ENCODE data around the gene MVK.

DNA sequence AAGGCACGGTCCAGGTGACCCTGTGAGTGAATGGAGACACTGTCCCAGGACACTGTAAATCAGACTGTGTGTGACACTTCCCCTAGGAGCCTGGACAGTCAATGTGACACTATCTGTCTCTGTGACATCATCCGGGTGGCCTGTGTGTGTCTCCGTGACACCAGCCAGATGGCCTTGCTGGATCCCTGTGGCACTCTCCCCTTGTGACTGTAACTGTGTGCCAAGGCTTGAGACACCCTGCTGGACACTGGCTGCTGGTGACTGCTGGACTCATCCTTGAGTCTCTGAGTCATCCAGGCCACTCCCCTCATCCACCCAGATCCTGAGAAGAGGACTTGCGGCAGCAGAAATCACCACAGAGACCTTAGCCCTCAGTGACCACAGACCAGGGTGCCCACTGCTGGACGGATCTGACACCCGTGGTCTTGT, 51.6 kb downstream of the MVK start:
- TF ChIP-seq, protein P1, sequence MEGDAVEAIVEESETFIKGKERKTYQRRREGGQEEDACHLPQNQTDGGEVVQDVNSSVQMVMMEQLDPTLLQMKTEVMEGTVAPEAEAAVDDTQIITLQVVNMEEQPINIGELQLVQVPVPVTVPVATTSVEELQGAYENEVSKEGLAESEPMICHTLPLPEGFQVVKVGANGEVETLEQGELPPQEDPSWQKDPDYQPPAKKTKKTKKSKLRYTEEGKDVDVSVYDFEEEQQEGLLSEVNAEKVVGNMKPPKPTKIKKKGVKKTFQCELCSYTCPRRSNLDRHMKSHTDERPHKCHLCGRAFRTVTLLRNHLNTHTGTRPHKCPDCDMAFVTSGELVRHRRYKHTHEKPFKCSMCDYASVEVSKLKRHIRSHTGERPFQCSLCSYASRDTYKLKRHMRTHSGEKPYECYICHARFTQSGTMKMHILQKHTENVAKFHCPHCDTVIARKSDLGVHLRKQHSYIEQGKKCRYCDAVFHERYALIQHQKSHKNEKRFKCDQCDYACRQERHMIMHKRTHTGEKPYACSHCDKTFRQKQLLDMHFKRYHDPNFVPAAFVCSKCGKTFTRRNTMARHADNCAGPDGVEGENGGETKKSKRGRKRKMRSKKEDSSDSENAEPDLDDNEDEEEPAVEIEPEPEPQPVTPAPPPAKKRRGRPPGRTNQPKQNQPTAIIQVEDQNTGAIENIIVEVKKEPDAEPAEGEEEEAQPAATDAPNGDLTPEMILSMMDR (IDR thresholded peaks at IDR 0.05), result no peak
- no peak for TF ChIP-seq POLR2A (IDR thresholded peaks at IDR 0.05)

All from right lobe of liver (tissue), 4 donors.